HepG2 (cell line): ENCODE results near the gene C5. TPM values are rescaled to one million over a fixed set of nuclear protein-coding genes. Genes with fewer than 3 reads are reported as not detected.

Experiments used
- ATAC-seq: fragments of 200-7000 bp; cut with Tn5 transposase; 3 replicates; pipeline ENCODE4 v1.9.1; 2020; ENCODE audit warnings: mild to moderate bottlenecking, moderate library complexity
- BruUV-seq: library from RNA; stranded (reverse); fragments of 400-500 nt; replicated peaks from 2 replicates; lab custom pipeline; 2021; lab: Mats Ljungman, UMichigan
- CTCF ChIA-PET: fragments of 300-600 bp; formaldehyde crosslinking; extraction: SDS; loops from one replicate; lab custom pipeline; 2021; ENCODE audit warnings: low total read pairs, inconsistent platforms, low intra/inter-chr PET ratio; lab: Yijun Ruan, JAX
- POLR2A ChIA-PET: fragments of 350-600 bp; sonication (Branson Sonifier 250); formaldehyde crosslinking; loops from one replicate; lab custom pipeline; 2020; ENCODE audit warnings: antibody characterized with exemption, inconsistent platforms; lab: Yijun Ruan, JAX
- DNase-seq: peaks from one replicate; pipeline ENCODE4 v3.0.0-alpha.2; 2015; ENCODE audit warnings: low spot score
- FAIRE-seq: peaks from 3 replicates; lab custom pipeline; 2011; peaks lifted over from hg19 to GRCh38; lab: Jason Lieb, UNC
- H2AFZ ChIP-seq: one replicate; pipeline ENCODE4 v1.6.1; 2011; ENCODE audit warnings: low read length, inconsistent platforms
- H3K27ac ChIP-seq: fragments of 300-600 bp; 3 replicates; pipeline ENCODE4 v1.8.0; 2011; ENCODE audit warnings: mixed run types, mild to moderate bottlenecking, mixed read lengths, low read length, inconsistent platforms; ENCODE audit not compliant: insufficient read depth; ENCODE audit errors: extremely low read length
- H3K27me3 ChIP-seq, 2 experiments: fragments of 200-600 bp in 1 of 2; 2 replicates in 1 of 2; 3 replicates in 1 of 2; pipeline versions ENCODE4 v1.6.0 to v1.8.0; 2011; ENCODE audit warnings: low read length in 2 of 2, mild to moderate bottlenecking in 2 of 2, moderate library complexity in 2 of 2, inconsistent platforms in 1 of 2; ENCODE audit not compliant: insufficient read depth in 2 of 2, control insufficient read depth in 1 of 2
- H3K36me3 ChIP-seq, 2 experiments: fragments of 200-600 bp in 1 of 2; replicated peaks in 1 of 2; 2 replicates in 1 of 2; 3 replicates in 1 of 2; pipeline versions ENCODE4 v1.5.1 to v1.8.0; 2011; ENCODE audit warnings: low read length in 2 of 2, inconsistent platforms in 1 of 2; ENCODE audit not compliant: insufficient read depth in 2 of 2, control insufficient read depth in 1 of 2
- H3K4me1 ChIP-seq: 2 replicates; pipeline ENCODE4 v1.5.1; 2012; ENCODE audit warnings: low read length, inconsistent platforms; ENCODE audit not compliant: insufficient read depth
- H3K4me2 ChIP-seq: 2 replicates; pipeline ENCODE4 v1.6.0; 2011; ENCODE audit warnings: low read depth, low read length, inconsistent platforms
- H3K4me3 ChIP-seq, 3 experiments: fragments of 200-600 bp in 1 of 3; sonication (generic), shearing (Covaris generic) in 1 of 3; replicated peaks in 1 of 3; 2 replicates each; pipeline ENCODE4 v1.5.1; 2011 to 2016; ENCODE audit warnings: low read length in 3 of 3, inconsistent platforms in 2 of 3, low read depth in 2 of 3, mild to moderate bottlenecking in 2 of 3, control low read depth in 1 of 3, mixed read lengths in 1 of 3; ENCODE audit not compliant: insufficient read depth in 1 of 3
- H3K79me2 ChIP-seq: one replicate; pipeline ENCODE4 v1.6.1; 2011; ENCODE audit warnings: low read length, inconsistent platforms; ENCODE audit not compliant: insufficient read depth
- H3K9ac ChIP-seq: 2 replicates; pipeline ENCODE4 v1.6.0; 2011; ENCODE audit warnings: mild to moderate bottlenecking, low read depth, low read length, inconsistent platforms; ENCODE audit not compliant: insufficient read depth
- H3K9me3 ChIP-seq: 2 replicates; pipeline ENCODE4 v1.5.1; 2012; ENCODE audit warnings: mild to moderate bottlenecking, low read length
- H4K20me1 ChIP-seq: 2 replicates; pipeline ENCODE4 v1.6.0; 2011; ENCODE audit warnings: inconsistent platforms, mild to moderate bottlenecking, low read length, moderate library complexity; ENCODE audit not compliant: insufficient read depth
- BHLHE40 ChIP-seq: IDR thresholded peaks from 2 replicates; pipeline ENCODE4 v1.6.1; 2011; ENCODE audit warnings: low read length, improper control_type of control experiment
- GABPA ChIP-seq, 2 experiments: IDR thresholded peaks; 2 replicates each; pipeline ENCODE4 v1.6.1; 2011 to 2016; ENCODE audit warnings: low read depth in 2 of 2, low read length in 1 of 2, missing biosample characterization in 1 of 2, missing genetic modification characterization in 1 of 2
- HMG20A ChIP-seq: IDR thresholded peaks from 2 replicates; pipeline ENCODE4 v1.6.1; 2016; ENCODE audit warnings: borderline replicate concordance
- HMGXB4 ChIP-seq, 2 experiments: sonication (generic) in 1 of 2; formaldehyde crosslinking in 1 of 2; IDR thresholded peaks; 2 replicates each; pipeline versions ENCODE4 v1.4.0 to v1.6.1; 2018 to 2020; ENCODE audit warnings: missing genetic modification reagents in 2 of 2, borderline replicate concordance in 1 of 2, low read depth in 1 of 2, mild to moderate bottlenecking in 1 of 2, missing biosample characterization in 1 of 2
- HNRNPK ChIP-seq: fragments of 200-400 bp; formaldehyde crosslinking; IDR thresholded peaks from 2 replicates; pipeline ENCODE4 v1.6.1; 2018; ENCODE audit warnings: low read length, low read depth, moderate library complexity, mild to moderate bottlenecking; ENCODE audit not compliant: poor library complexity, severe bottlenecking
- MBD4 ChIP-seq: IDR thresholded peaks from 2 replicates; pipeline ENCODE4 v1.6.1; 2012; ENCODE audit warnings: low read length, inconsistent platforms, borderline replicate concordance
- NFIB ChIP-seq: sonication (generic); formaldehyde crosslinking; IDR thresholded peaks from 2 replicates; pipeline ENCODE4 v1.9.0; 2021; ENCODE audit warnings: missing genetic modification reagents, mild to moderate bottlenecking, borderline replicate concordance
- SIN3B ChIP-seq: fragments of 150-350 bp; IDR thresholded peaks from 2 replicates; pipeline ENCODE4 v1.6.1; 2014; ENCODE audit warnings: low read length
- ZKSCAN1 ChIP-seq: fragments of 150-350 bp; IDR thresholded peaks from 2 replicates; pipeline ENCODE4 v1.6.1; 2014; ENCODE audit warnings: low read length
- WGBS: methylation state at CpG from one replicate; pipeline ENCODE4 v1.1.6; 2017; ENCODE audit warnings: low lambda C conversion rate; 5-methylcytosine and 5-hydroxymethylcytosine counted together
- in situ Hi-C: cut with HindIII; loops from 2 replicates; pipeline ENCODE4 v1.10.0; 2017; ENCODE audit warnings: low pct_unique_long_range_greater_than_20kb; ENCODE audit not compliant: extremely low pct_ligation_motif_present
- intact Hi-C: fragments of 100-400 bp; cut with micrococcal nuclease; formaldehyde crosslinking; loops from one replicate; pipeline ENCODE4 v1.10.0; 2022; ENCODE audit not compliant: unreplicated experiment
- polyA plus RNA-seq, 8 experiments: library from polyadenylated mRNA; depleted of rRNA in 3 of 8; stranded (reverse) in 7 of 8; unstranded in 1 of 8; fragments of >200 nt; fragmentation: Illumina TruSeq in 4 of 8; extraction: Trizol in 4 of 8; gene quantifications; 2 replicates each; pipeline versions ENCODE4 v1.2.1 to v1.2.3, GENCODE V29; 2011 to 2016; ENCODE audit warnings: low read depth in 4 of 8, missing spikeins in 1 of 8, mixed read lengths in 1 of 8; ENCODE audit not compliant: insufficient read depth in 1 of 8
- total RNA-seq, 5 experiments: library from RNA; depleted of rRNA; stranded (reverse); fragments of >200 nt; fragmentation: Illumina TruSeq; extraction: Trizol; gene quantifications; 2 replicates each; pipeline ENCODE4 v1.2.3, GENCODE V29; 2016; ENCODE audit warnings: low read depth in 1 of 5

C5 gene
- total and polyA plus RNA-seq, 2 of the 13 experiments (the other 11 are each of a cell fraction or from before 2014, with no cell fraction given): 57.6 to 192 TPM

GRCh38 chr9:120914953-120915352 is 135.1 kb downstream of the C5 start:
- no peak for ATAC-seq
- ChIA-PET POLR2A (no interaction called here), CTCF (no interaction called here)
- H4K20me1 ChIP-seq: no peaks in the 10 kb centered on the region
- H3K27me3 ChIP-seq: no peaks in the 10 kb centered on the region
- no peak overlapping the region for H3K4me2 ChIP-seq
- BruUV-seq: no TSS peak
- H3K79me2 ChIP-seq: no peaks in the 10 kb centered on the region
- no peak overlapping the region for H3K27ac ChIP-seq
- TF ChIP-seq GABPA (IDR thresholded peaks at IDR 0.05; ENCODE audit: low read depth, low read length) (no peak), GABPA (CRISPR knock-in tag; IDR thresholded peaks at IDR 0.05; ENCODE audit: low read depth) (no peak), HMGXB4 (CRISPR knock-in tag; IDR thresholded peaks at IDR 0.05; ENCODE audit: borderline replicate concordance in 1 of 2, low read depth in 1 of 2) (no peak), MBD4 (no peak), ZKSCAN1 (no peak), SIN3B (no peak), BHLHE40 (no peak), HNRNPK (no peak), NFIB (CRISPR knock-in tag) (no peak), HMG20A (CRISPR knock-in tag) (no peak)
- WGBS: 59% methylated on average over 6 of the region's 6 CpGs
- no peaks in the 10 kb centered on the region for H3K36me3 ChIP-seq
- DNase-seq: no peak
- H3K4me3 ChIP-seq: no peak overlapping the region
- H2AFZ ChIP-seq: no peak overlapping the region
- FAIRE-seq: no peak
- H3K9me3 ChIP-seq: no peaks in the 10 kb centered on the region
- no peak overlapping the region for H3K9ac ChIP-seq
- intact Hi-C loops: no loop called here
- peaks cover 22% of the 10 kb centered on the region for H3K4me1 ChIP-seq
- in situ Hi-C loops: no loop called here
